Thyroid gland (tissue), 4 donors: Measurements from ENCODE around the gene CNN1. TPM values are rescaled to one million over a fixed set of nuclear protein-coding genes. Genes with fewer than 3 reads are reported as not detected.

Experiments used
- DNase-seq, 2 donors: peaks; one replicate each; pipeline ENCODE4 v3.0.0-alpha.2; 2019
- H3K27ac ChIP-seq, 3 donors: fragments of 200-600 bp; sonication (generic); 1 replicate in 2 of 3; 2 replicates in 1 of 3; pipeline ENCODE4 v1.5.1; 2016 to 2019; ENCODE audit warnings: mild to moderate bottlenecking in 1 of 3, moderate library complexity in 1 of 3
- H3K27me3 ChIP-seq: fragments of 200-600 bp; sonication (generic); one replicate; pipeline ENCODE4 v1.5.1; 2019
- H3K36me3 ChIP-seq, 2 donors: fragments of 200-600 bp; sonication (generic); one replicate each; pipeline ENCODE4 v1.5.1; 2016 to 2019
- H3K4me1 ChIP-seq, 2 donors: fragments of 200-600 bp; sonication (generic); one replicate each; pipeline ENCODE4 v1.5.1; 2017 to 2019
- H3K4me3 ChIP-seq, 3 donors: fragments of 200-600 bp; sonication (generic); replicated peaks in 1 of 3; 1 replicate in 2 of 3; 2 replicates in 1 of 3; pipeline ENCODE4 v1.5.1; 2016; ENCODE audit warnings: mild to moderate bottlenecking in 1 of 3
- H3K9me3 ChIP-seq: fragments of 200-600 bp; sonication (generic); one replicate; pipeline ENCODE4 v1.5.1; 2017
- CTCF ChIP-seq, 6 experiments: fragments of 200-600 bp in 3 of 6; fragments of 450-650 bp in 3 of 6; sonication (generic) in 3 of 6; IDR thresholded peaks; one replicate each; pipeline ENCODE4 v1.5.1; 2016 to 2019; ENCODE audit warnings: antibody characterized with exemption in 6 of 6, mild to moderate bottlenecking in 2 of 6, inconsistent platforms in 1 of 6, moderate library complexity in 1 of 6
- POLR2A ChIP-seq, 2 donors: fragments of 450-650 bp; IDR thresholded peaks; one replicate each; pipeline ENCODE4 v1.6.1; 2017; ENCODE audit warnings: antibody characterized with exemption in 2 of 2, mild to moderate bottlenecking in 2 of 2, moderate library complexity in 1 of 2
- WGBS, 2 donors: methylation state at CpG; one replicate each; pipeline ENCODE4 v1.1.5; 2017; 5-methylcytosine and 5-hydroxymethylcytosine counted together
- intact Hi-C: fragments of 100-400 bp; cut with DNase I; formaldehyde crosslinking; loops from one replicate; pipeline ENCODE4 v1.15.1; 2023
- total RNA-seq, 4 donors: library from RNA; depleted of rRNA; stranded (reverse); fragments of >200 nt; gene quantifications; one replicate each; pipeline ENCODE4 v1.2.3, GENCODE V29; 2016

The CNN1 gene
- total RNA-seq, 4 donors from 2014 or later = 6.3 to 21.6 (median 8.7) TPM

- Histone ChIP-seq H3K27ac (no peak overlapping the region), H3K27me3 (no peaks in the 10 kb centered on the region), H3K4me3 (no peak overlapping the region), H3K9me3 (no peaks in the 10 kb centered on the region), H3K4me1 (peaks cover 8 to 17% of the 10 kb centered on the region in 2 donors), H3K36me3 (no peaks in the 10 kb centered on the region)
- no peak for TF ChIP-seq CTCF (IDR thresholded peaks at IDR 0.05)
- no peak for TF ChIP-seq POLR2A (IDR thresholded peaks at IDR 0.05)
- intact Hi-C loops = loop anchor here (10.0 kb wide), 1 partner anchor 85 kb away; no protein-coding TSS in a partner anchor
- WGBS, 2 donors = 79 to 88% methylated on average over 4 of the region's 4 CpGs
- no peak for DNase-seq
These were observed 41.5 kb downstream of the CNN1 start for GRCh38 chr19:11580116-11580515.

GRCh38 chr19:11581740-11582139, 43.1 kb downstream of the CNN1 start:
- TF ChIP-seq POLR2A (IDR thresholded peaks at IDR 0.05) (no peak), CTCF (IDR thresholded peaks at IDR 0.05) (no peak)
- intact Hi-C loops = loop anchor here (10.0 kb wide), 1 partner anchor 87 kb away; no protein-coding TSS in a partner anchor
- peak overlapping the region in 1 of 3 donors; percentile 6 for H3K27ac ChIP-seq

GRCh38 chr19:11586331-11586730, 47.7 kb downstream of the CNN1 start:
- intact Hi-C loops = loop anchor here (5.0 to 10.0 kb wide), 2 partner anchors 92 to 294 kb away; no protein-coding TSS in a partner anchor
- no peaks in the 10 kb centered on the region for H3K9me3 ChIP-seq
- no peak overlapping the region for H3K27ac ChIP-seq
- 76 to 79% methylated on average over 6 of the region's 6 CpGs for WGBS, 2 donors
- TF ChIP-seq POLR2A (IDR thresholded peaks at IDR 0.05) (no peak), CTCF (IDR thresholded peaks at IDR 0.05) (no peak)
- H3K4me3 ChIP-seq = no peak overlapping the region
- DNase-seq = no peak
- H3K36me3 ChIP-seq = no peaks in the 10 kb centered on the region
- peaks cover 4 to 8% of the 10 kb centered on the region in 2 donors for H3K4me1 ChIP-seq
- H3K27me3 ChIP-seq = no peaks in the 10 kb centered on the region

More at GRCh38 chr19:11581740-11582139, 43.1 kb downstream of the CNN1 start:
- Histone ChIP-seq H3K27me3 (no peaks in the 10 kb centered on the region), H3K36me3 (no peaks in the 10 kb centered on the region), H3K9me3 (no peaks in the 10 kb centered on the region), H3K4me1 (peaks cover 8 to 17% of the 10 kb centered on the region in 2 donors), H3K4me3 (no peak overlapping the region)
- DNase-seq = peak in 1 of 2 donors; percentile 17
- WGBS, 2 donors = 18 to 23% methylated on average over 3 of the region's 3 CpGs

GRCh38 chr19:11587302-11587974, 48.8 kb downstream of the CNN1 start:
- peak; percentile 78 to 92 (median 82) for TF ChIP-seq CTCF (IDR thresholded peaks at IDR 0.05)
- TF ChIP-seq POLR2A (IDR thresholded peaks at IDR 0.05) = no peak
- H3K9me3 ChIP-seq = no peaks in the 10 kb centered on the region
- intact Hi-C loops = loop anchor here (5.0 to 10.0 kb wide), 2 partner anchors 93 to 295 kb away; no protein-coding TSS in a partner anchor
- H3K27me3 ChIP-seq = no peaks in the 10 kb centered on the region
- no peaks in the 10 kb centered on the region for H3K4me1 ChIP-seq
- peak; percentile 66 to 75 for DNase-seq
- 4 to 9% methylated on average over 7 of the region's 7 CpGs for WGBS, 2 donors
- H3K4me3 ChIP-seq = no peak overlapping the region
- H3K27ac ChIP-seq = no peak overlapping the region
- H3K36me3 ChIP-seq = no peaks in the 10 kb centered on the region

- WGBS, 2 donors = 74 to 76% methylated on average over 13 of the region's 13 CpGs
- Histone ChIP-seq H3K27ac (no peak overlapping the region), H3K27me3 (no peaks in the 10 kb centered on the region), H3K9me3 (no peaks in the 10 kb centered on the region), H3K4me1 (no peaks in the 10 kb centered on the region), H3K36me3 (no peaks in the 10 kb centered on the region), H3K4me3 (no peak overlapping the region)
- TF ChIP-seq POLR2A (IDR thresholded peaks at IDR 0.05) = no peak
- peak in 1 of 6 experiments; percentile 5 for TF ChIP-seq CTCF (IDR thresholded peaks at IDR 0.05)
- DNase-seq = no peak
- intact Hi-C loops = loop anchor here (5.0 to 10.0 kb wide), 2 partner anchors 93 to 296 kb away; no protein-coding TSS in a partner anchor
These were observed 49.5 kb downstream of the CNN1 start for GRCh38 chr19:11587975-11588631.
